Daoy (cell line): ENCODE measurements around the gene PLCB4. TPM values are rescaled to one million over a fixed set of nuclear protein-coding genes. Genes with fewer than 3 reads are reported as not detected.
A peak's percentile ranks its signal among the peaks of the same experiment; 100 is the strongest.

ENCODE experiments used
- DNase-seq: peaks from one replicate; pipeline ENCODE4 v3.0.0-alpha.2; 2015; ENCODE audit warnings: low read depth
- total RNA-seq: library from RNA; depleted of rRNA; stranded (reverse); fragments of >200 nt; shearing (Covaris generic); gene quantifications from 2 replicates; pipeline ENCODE4 v1.2.3, GENCODE V29; 2014

Gene PLCB4
- total RNA-seq, 1 experiment from 2014 or later: 3.7 TPM

GRCh38 chr20:9177278-9177677, 108.4 kb downstream of the PLCB4 start:
- DNase-seq: peak; percentile 17

GRCh38 chr20:9179193-9179802, 110.4 kb downstream of the PLCB4 start:
- DNase-seq: peak; percentile 39

- no peak for DNase-seq
Observed at GRCh38 chr20:9179867-9180266, 111.0 kb downstream of the PLCB4 start.

- DNase-seq: no peak
Observed at GRCh38 chr20:9180481-9181257, 111.8 kb downstream of the PLCB4 start.

- peak; percentile 69 for DNase-seq
Observed at GRCh38 chr20:9185511-9185910, 116.6 kb downstream of the PLCB4 start.

GRCh38 chr20:9186396-9186795, 117.5 kb downstream of the PLCB4 start:
- DNase-seq: no peak

- no peak for DNase-seq
Observed at GRCh38 chr20:9195031-9195430, 126.1 kb downstream of the PLCB4 start.

GRCh38 chr20:9196110-9196509, 127.2 kb downstream of the PLCB4 start:
- DNase-seq: no peak

- DNase-seq: no peak
Observed at GRCh38 chr20:9198460-9198859, 129.6 kb downstream of the PLCB4 start.

GRCh38 chr20:9200196-9200595, 131.3 kb downstream of the PLCB4 start:
- DNase-seq: no peak

- peak; percentile 54 for DNase-seq
Observed at GRCh38 chr20:9200620-9201019, 131.7 kb downstream of the PLCB4 start.

GRCh38 chr20:9202420-9203080, 133.7 kb downstream of the PLCB4 start:
- no peak for DNase-seq

GRCh38 chr20:9203081-9203447, 134.2 kb downstream of the PLCB4 start:
- DNase-seq: no peak

- DNase-seq: no peak
Observed at GRCh38 chr20:9204979-9205378, 136.1 kb downstream of the PLCB4 start.

GRCh38 chr20:9206486-9206885, 137.6 kb downstream of the PLCB4 start:
- DNase-seq: no peak

GRCh38 chr20:9207253-9207652, 138.4 kb downstream of the PLCB4 start:
- DNase-seq: no peak

GRCh38 chr20:9210356-9210755, 141.5 kb downstream of the PLCB4 start:
- no peak for DNase-seq

GRCh38 chr20:9211016-9211760, 142.3 kb downstream of the PLCB4 start:
- DNase-seq: no peak

- no peak for DNase-seq
Observed at GRCh38 chr20:9212735-9213134, 143.8 kb downstream of the PLCB4 start.

GRCh38 chr20:9214685-9215084, 145.8 kb downstream of the PLCB4 start:
- DNase-seq: no peak

GRCh38 chr20:9215539-9215938, 146.7 kb downstream of the PLCB4 start:
- no peak for DNase-seq

GRCh38 chr20:9218531-9218961, 149.7 kb downstream of the PLCB4 start:
- DNase-seq: no peak
